IPS-20b (cell line): ENCODE results near the gene FXYD4.
A peak's percentile ranks its signal among the peaks of the same experiment; 100 is the strongest.

ENCODE experiments used
- H3K27ac ChIP-seq: one replicate; pipeline ENCODE4 v1.5.1; 2013; ENCODE audit warnings: low read length
- H3K27me3 ChIP-seq: 2 replicates; pipeline ENCODE4 v1.6.1; 2013; ENCODE audit warnings: mild to moderate bottlenecking, low read length, inconsistent platforms; ENCODE audit not compliant: insufficient read depth
- H3K36me3 ChIP-seq: 2 replicates; pipeline ENCODE4 v1.6.1; 2013; ENCODE audit warnings: low read depth, mild to moderate bottlenecking, inconsistent platforms, low read length, moderate library complexity; ENCODE audit not compliant: insufficient read depth
- H3K4me1 ChIP-seq: 2 replicates; pipeline ENCODE4 v1.6.1; 2013; ENCODE audit warnings: mild to moderate bottlenecking, control low read depth, inconsistent platforms, low read length, moderate library complexity; ENCODE audit not compliant: insufficient read depth
- H3K4me3 ChIP-seq: 2 replicates; pipeline ENCODE4 v1.5.1; 2013; ENCODE audit warnings: mild to moderate bottlenecking, low read length, inconsistent platforms
- H3K9ac ChIP-seq: 2 replicates; pipeline ENCODE4 v1.6.1; 2013; ENCODE audit warnings: low read depth, mild to moderate bottlenecking, inconsistent platforms, low read length, moderate library complexity
- H3K9me3 ChIP-seq: 2 replicates; pipeline ENCODE4 v1.6.1; 2013; ENCODE audit warnings: mild to moderate bottlenecking, low read depth, low read length, inconsistent platforms; ENCODE audit not compliant: insufficient read depth

FXYD4 gene

DNA sequence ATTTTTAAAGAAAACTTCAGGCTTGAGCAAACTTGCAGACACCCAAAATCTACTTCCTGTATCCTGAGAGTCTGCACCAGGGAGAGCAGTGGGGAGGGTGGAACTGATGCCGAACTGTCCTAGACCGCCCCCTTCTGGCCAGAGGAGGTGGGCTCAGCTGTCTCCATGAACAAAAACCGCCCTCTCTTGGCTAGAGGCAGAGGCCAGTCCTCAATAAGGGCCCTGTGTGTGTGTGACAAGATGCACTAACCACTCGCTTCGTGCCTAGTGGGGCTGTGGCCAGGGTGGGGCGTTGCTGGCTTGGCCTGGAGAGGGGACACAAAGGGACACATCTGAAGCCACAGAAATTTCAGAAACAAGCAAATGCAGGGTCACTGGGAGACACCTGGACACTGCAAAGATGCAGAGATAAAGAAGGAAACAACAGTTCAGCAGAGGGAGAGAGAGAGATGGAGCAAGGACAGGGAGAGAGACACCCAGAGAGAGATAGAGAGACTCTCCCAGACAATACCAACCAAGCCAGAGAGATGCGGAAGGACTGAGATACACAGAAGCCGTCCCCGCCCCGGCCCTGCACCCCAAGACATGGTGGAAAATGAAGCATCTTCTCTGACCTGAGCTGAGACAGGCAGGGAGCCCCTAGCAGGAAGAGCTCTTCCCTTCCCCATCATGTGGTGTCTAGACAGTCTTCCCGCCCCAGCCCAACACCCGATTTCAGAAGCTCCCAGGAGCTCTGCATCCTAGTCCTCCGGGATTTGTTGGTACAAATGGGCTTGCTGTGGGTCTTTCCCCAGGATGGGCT, 22.7 kb upstream of the FXYD4 start:
- H3K9ac ChIP-seq = no peak overlapping the region
- no peaks in the 10 kb centered on the region for H3K27me3 ChIP-seq
- H3K9me3 ChIP-seq = no peaks in the 10 kb centered on the region
- H3K4me1 ChIP-seq = peaks cover 5% of the 10 kb centered on the region; the same call in 1 of the 2 replicates
- H3K4me3 ChIP-seq = no peak overlapping the region
- no peak overlapping the region for H3K27ac ChIP-seq
- H3K36me3 ChIP-seq = no peaks in the 10 kb centered on the region

DNA sequence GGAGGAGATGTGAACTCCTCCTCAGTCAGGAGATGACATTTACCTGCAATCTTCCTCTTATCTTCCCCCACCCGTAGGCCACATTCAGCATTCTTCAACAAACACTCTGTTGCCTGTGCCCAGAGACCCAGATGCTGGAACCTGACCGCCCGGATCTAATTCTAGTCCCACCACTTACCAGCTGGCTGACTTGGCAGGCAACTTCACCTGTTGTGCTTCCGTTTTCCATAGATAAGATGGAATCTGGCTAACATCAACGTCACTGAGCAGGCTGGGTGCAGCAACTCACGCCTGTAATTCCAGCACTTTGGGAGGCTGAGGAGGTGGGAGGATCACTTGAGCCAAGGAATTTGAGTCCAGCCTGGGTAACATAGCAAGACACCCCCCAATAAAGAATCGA, 21.3 kb upstream of the FXYD4 start:
- H3K36me3 ChIP-seq = no peaks in the 10 kb centered on the region
- no peaks in the 10 kb centered on the region for H3K27me3 ChIP-seq
- peaks cover 10% of the 10 kb centered on the region; the same call in 1 of the 2 replicates for H3K4me1 ChIP-seq
- no peak overlapping the region for H3K27ac ChIP-seq
- no peaks in the 10 kb centered on the region for H3K9me3 ChIP-seq
- no peak overlapping the region for H3K9ac ChIP-seq
- H3K4me3 ChIP-seq = no peak overlapping the region

- Histone ChIP-seq H3K27me3 (no peaks in the 10 kb centered on the region), H3K4me1 (peaks cover 10% of the 10 kb centered on the region; the same call in 1 of the 2 replicates), H3K27ac (no peak overlapping the region), H3K36me3 (no peaks in the 10 kb centered on the region), H3K9ac (no peak overlapping the region), H3K9me3 (no peaks in the 10 kb centered on the region), H3K4me3 (no peak overlapping the region)
Measured at GRCh38 chr10:43350686-43351085, 20.8 kb upstream of the FXYD4 start.

DNA sequence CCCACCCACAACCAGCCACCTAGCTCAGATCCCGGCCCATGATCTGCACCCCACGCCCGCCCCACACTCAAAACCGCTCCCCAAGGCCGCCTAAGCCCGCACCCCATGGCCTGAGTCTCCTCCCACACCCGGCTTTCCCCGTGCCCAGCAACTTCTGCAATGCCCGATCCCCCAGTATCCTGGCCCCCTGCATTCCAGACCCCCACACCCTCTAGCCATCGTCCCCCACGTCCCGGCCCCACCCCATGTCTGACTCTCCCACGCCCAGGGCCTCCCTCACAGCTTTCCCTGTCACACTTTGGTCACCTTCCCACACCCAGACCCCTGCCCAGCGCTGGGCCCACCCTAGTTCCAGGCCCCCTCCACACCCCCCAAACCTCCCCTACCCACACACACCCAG, 20.1 kb upstream of the FXYD4 start:
- H3K4me3 ChIP-seq = no peak overlapping the region
- H3K36me3 ChIP-seq = no peaks in the 10 kb centered on the region
- no peaks in the 10 kb centered on the region for H3K9me3 ChIP-seq
- no peak overlapping the region for H3K27ac ChIP-seq
- H3K4me1 ChIP-seq = peaks cover 13% of the 10 kb centered on the region; the same call in 1 of the 2 replicates
- H3K27me3 ChIP-seq = no peaks in the 10 kb centered on the region
- H3K9ac ChIP-seq = no peak overlapping the region

GRCh38 chr10:43352951-43353350, 18.5 kb upstream of the FXYD4 start:
- Histone ChIP-seq H3K9me3 (no peaks in the 10 kb centered on the region), H3K4me1 (peaks cover 13% of the 10 kb centered on the region; the same call in 1 of the 2 replicates), H3K36me3 (no peaks in the 10 kb centered on the region), H3K9ac (no peak overlapping the region), H3K27ac (no peak overlapping the region), H3K4me3 (no peak overlapping the region), H3K27me3 (no peaks in the 10 kb centered on the region)

GRCh38 chr10:43353495-43354329, 17.7 kb upstream of the FXYD4 start:
- Histone ChIP-seq H3K27me3 (no peaks in the 10 kb centered on the region), H3K9me3 (no peaks in the 10 kb centered on the region), H3K4me3 (no peak overlapping the region), H3K4me1 (peaks cover 13% of the 10 kb centered on the region; the same call in 1 of the 2 replicates), H3K9ac (peak overlapping the region; percentile 53; the same call in 1 of the 2 replicates), H3K36me3 (no peaks in the 10 kb centered on the region), H3K27ac (no peak overlapping the region)

DNA sequence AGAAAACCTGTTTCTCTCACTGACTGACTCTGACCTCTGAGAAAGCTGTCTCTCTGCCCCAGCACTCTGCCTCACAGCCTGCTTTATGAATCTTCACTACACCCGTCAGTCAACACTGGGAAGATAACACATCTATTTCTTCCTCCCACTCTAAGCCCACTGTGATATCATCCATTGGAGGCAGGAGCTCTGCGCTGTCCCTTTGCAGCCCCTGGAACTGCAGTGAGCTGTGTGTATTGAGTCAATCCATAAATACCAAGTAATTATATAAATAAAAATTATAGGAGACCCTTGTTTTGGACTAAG, 17.2 kb upstream of the FXYD4 start:
- Histone ChIP-seq H3K9ac (no peak overlapping the region), H3K9me3 (no peaks in the 10 kb centered on the region), H3K4me3 (no peak overlapping the region), H3K4me1 (peaks cover 13% of the 10 kb centered on the region; the same call in 1 of the 2 replicates), H3K27me3 (no peaks in the 10 kb centered on the region), H3K27ac (no peak overlapping the region), H3K36me3 (no peaks in the 10 kb centered on the region)

- Histone ChIP-seq H3K36me3 (no peaks in the 10 kb centered on the region), H3K9ac (no peak overlapping the region), H3K4me1 (peaks cover 13% of the 10 kb centered on the region; the same call in 1 of the 2 replicates), H3K27ac (no peak overlapping the region), H3K27me3 (no peaks in the 10 kb centered on the region), H3K4me3 (no peak overlapping the region), H3K9me3 (no peaks in the 10 kb centered on the region)
Measured at GRCh38 chr10:43354879-43355380, 16.5 kb upstream of the FXYD4 start.

DNA sequence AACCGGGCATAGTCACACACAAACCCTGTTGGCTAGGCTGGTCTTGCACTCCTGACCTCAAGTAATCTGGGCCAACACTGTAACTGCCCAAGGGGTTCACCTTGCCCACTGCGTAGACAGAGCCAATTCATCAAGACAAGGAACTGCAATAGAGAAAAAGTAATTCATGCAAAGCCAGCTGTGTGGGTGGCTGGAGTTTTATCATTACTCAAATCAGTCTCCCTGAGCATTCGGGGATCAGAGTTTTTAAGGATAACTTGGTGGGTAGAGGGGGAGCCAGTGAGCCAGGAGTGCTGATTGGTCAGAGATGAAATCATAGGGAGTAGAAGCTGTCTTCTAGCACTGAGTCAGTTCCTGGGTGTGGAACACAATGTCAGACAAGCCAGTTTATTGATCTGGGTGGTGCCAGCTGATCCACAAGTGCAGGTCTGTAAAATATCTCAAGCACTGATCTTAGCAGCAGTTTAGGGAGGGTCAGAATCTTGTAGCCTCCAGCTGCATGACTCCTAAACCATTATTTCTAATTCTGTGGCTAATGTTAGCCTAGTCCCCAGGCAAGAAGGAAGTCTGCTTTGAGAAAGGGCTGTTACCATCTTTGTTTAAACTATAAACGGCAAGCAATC, 15.6 kb upstream of the FXYD4 start:
- Histone ChIP-seq H3K9ac (no peak overlapping the region), H3K27me3 (no peaks in the 10 kb centered on the region), H3K4me3 (no peak overlapping the region), H3K36me3 (no peaks in the 10 kb centered on the region), H3K4me1 (peaks cover 13% of the 10 kb centered on the region; the same call in 1 of the 2 replicates), H3K27ac (no peak overlapping the region), H3K9me3 (no peaks in the 10 kb centered on the region)

DNA sequence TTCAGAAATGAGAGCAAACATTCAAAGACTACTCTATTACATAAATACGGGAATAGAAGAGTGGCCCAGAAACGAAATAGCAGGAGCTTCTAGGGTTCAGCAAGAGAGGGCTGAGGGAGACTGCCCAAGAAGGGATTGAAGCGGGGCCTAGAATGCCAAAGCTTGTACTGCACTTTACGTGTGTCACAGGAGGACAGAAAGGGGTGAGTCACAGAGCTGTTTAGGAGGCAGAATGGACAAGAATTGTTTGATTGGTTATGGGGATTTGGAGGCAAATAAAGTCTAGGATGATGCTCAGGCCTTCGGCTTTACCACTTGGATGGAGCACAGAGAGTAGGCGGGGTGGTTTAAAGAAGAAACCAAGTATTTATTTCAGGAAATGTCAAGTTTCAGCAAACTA, 11.3 kb upstream of the FXYD4 start:
- Histone ChIP-seq H3K27me3 (no peaks in the 10 kb centered on the region), H3K9me3 (no peaks in the 10 kb centered on the region), H3K4me3 (no peak overlapping the region), H3K36me3 (no peaks in the 10 kb centered on the region), H3K27ac (no peak overlapping the region), H3K9ac (no peak overlapping the region), H3K4me1 (0 out of 2 replicates have a peak, but pooled peaks cover 3% of the 10 kb centered on the region)

- peak overlapping the region; percentile 70; the same call in 1 of the 2 replicates for H3K4me3 ChIP-seq
- no peaks in the 10 kb centered on the region for H3K36me3 ChIP-seq
- no peak overlapping the region for H3K27ac ChIP-seq
- H3K9ac ChIP-seq = peak overlapping the region; percentile 61; the same call in 1 of the 2 replicates
- no peaks in the 10 kb centered on the region for H3K4me1 ChIP-seq
- H3K27me3 ChIP-seq = no peaks in the 10 kb centered on the region
- H3K9me3 ChIP-seq = no peaks in the 10 kb centered on the region
Measured at GRCh38 chr10:43361547-43362190, 9.8 kb upstream of the FXYD4 start.
